ENCODE results near the gene AHDC1. TPM values are rescaled to one million over a fixed set of nuclear protein-coding genes. Genes with fewer than 3 reads are reported as not detected.

The AHDC1 gene
- polyA plus RNA-seq, 1 donor (not counting 4 experiments of a cell fraction or from before 2014, with no cell fraction given) = 4.2 TPM

DNA sequence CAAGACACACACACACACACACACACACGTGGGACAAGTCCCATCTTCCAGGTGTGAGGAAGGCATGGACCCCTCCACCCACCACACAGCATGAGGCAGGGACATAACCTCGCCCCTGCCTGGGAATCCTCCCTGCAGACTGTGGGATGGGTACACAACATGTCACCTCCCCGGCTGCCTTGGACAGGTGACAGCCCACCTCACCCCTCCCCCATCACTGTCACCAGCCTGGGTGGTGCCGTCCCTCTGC lies 40.7 kb downstream of the AHDC1 start:
- H3K79me2 ChIP-seq (ENCODE audit: control insufficient read depth, insufficient read depth, low read length) = peaks cover 45% of the 10 kb centered on the region
- peaks cover 2% of the 10 kb centered on the region for H3K9me1 ChIP-seq (ENCODE audit: control insufficient read depth, extremely low read depth, insufficient read depth, low read length)
- no peak for TF ChIP-seq EZH2 (IDR thresholded peaks at IDR 0.05; ENCODE audit: low read length)
- TF ChIP-seq, protein P1, sequence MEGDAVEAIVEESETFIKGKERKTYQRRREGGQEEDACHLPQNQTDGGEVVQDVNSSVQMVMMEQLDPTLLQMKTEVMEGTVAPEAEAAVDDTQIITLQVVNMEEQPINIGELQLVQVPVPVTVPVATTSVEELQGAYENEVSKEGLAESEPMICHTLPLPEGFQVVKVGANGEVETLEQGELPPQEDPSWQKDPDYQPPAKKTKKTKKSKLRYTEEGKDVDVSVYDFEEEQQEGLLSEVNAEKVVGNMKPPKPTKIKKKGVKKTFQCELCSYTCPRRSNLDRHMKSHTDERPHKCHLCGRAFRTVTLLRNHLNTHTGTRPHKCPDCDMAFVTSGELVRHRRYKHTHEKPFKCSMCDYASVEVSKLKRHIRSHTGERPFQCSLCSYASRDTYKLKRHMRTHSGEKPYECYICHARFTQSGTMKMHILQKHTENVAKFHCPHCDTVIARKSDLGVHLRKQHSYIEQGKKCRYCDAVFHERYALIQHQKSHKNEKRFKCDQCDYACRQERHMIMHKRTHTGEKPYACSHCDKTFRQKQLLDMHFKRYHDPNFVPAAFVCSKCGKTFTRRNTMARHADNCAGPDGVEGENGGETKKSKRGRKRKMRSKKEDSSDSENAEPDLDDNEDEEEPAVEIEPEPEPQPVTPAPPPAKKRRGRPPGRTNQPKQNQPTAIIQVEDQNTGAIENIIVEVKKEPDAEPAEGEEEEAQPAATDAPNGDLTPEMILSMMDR (optimal IDR thresholded peaks at IDR 0.05 in 1 of 3, IDR thresholded peaks at IDR 0.05 in 1 of 3, conservative IDR thresholded peaks at IDR 0.05 in 1 of 3; ENCODE audit: extremely low read depth in 1 of 3, insufficient read depth in 2 of 3, low read length in 3 of 3) = no peak
- H4K20me1 ChIP-seq (ENCODE audit: control insufficient read depth, extremely low read depth, insufficient read depth, low read length) = no peaks in the 10 kb centered on the region
- H3K4me1 ChIP-seq (ENCODE audit: control insufficient read depth, extremely low read depth, insufficient read depth, low read length) = peaks cover 45% of the 10 kb centered on the region
- peaks cover 8 to 9% of the 10 kb centered on the region in 2 experiments for H3K36me3 ChIP-seq (ENCODE audit: control insufficient read depth in 2 of 2, extremely low read depth in 1 of 2, insufficient read depth in 2 of 2, low read length in 2 of 2)
- H3K4me3 ChIP-seq (ENCODE audit: control insufficient read depth in 2 of 3, extremely low read depth in 1 of 3, insufficient read depth in 2 of 3, low read depth in 1 of 3, low read length in 3 of 3) = no peak overlapping the region
- H3K27ac ChIP-seq (ENCODE audit: control insufficient read depth, insufficient read depth, low read length) = no peak overlapping the region
- no peaks in the 10 kb centered on the region for H3K9me3 ChIP-seq (ENCODE audit: control insufficient read depth, low read depth, low read length)
- no peak for FAIRE-seq
- dilution Hi-C loops (cut with MboI; ENCODE audit: extremely low pct_ligation_motif_present, low sequenced_read_pairs) = no loop called here
- H3K4me2 ChIP-seq (ENCODE audit: control insufficient read depth, extremely low read depth, insufficient read depth, low read depth, low read length) = no peak overlapping the region
- no peak for DNase-seq (ENCODE audit: low read depth, low spot score)
- no peaks in the 10 kb centered on the region for H3K27me3 ChIP-seq (ENCODE audit: control insufficient read depth, extremely low read depth, insufficient read depth, low read length)
- no peak overlapping the region for H3K9ac ChIP-seq (ENCODE audit: control insufficient read depth, extremely low read depth, insufficient read depth, low read length)
- no peak overlapping the region for H2AFZ ChIP-seq (ENCODE audit: control insufficient read depth, low read length)

DNA sequence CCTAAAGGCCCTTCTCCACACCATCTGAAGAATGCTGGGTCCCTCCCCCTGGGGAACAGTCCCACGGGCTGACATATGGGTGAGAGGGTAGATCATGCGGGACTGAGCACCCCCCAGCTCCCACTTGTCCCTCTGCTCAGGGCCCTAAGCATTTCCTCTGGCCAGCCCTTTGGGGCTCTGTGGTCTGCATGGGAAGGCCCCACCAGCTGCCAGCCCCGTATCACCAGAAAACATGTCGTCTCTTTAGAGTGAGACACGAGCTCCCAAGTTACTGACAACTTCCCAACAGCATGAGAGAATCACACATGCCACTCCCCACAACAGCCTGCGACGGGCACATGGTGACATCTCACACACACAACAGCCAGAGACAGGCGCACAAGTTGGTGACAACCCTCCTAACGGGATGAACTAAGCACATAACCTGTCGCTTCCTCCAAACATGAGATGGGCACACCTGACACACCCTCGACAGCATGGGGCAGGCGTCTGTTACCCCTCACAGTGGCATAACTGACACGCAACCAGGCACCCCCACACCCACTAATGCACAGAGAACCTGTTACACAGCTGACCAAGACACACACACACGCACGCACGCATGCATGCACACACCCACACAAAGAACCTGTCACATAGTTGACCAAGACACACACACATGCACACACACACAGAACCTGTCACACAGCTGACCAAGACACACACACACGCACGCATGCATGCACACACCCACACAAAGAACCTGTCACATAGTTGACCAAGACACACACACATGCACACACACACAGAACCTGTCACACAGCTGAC lies 41.2 kb downstream of the AHDC1 start:
- Histone ChIP-seq H3K4me3 (ENCODE audit: control insufficient read depth in 2 of 3, extremely low read depth in 1 of 3, insufficient read depth in 2 of 3, low read depth in 1 of 3, low read length in 3 of 3) (no peak overlapping the region), H3K9ac (ENCODE audit: control insufficient read depth, extremely low read depth, insufficient read depth, low read length) (no peak overlapping the region), H4K20me1 (ENCODE audit: control insufficient read depth, extremely low read depth, insufficient read depth, low read length) (no peaks in the 10 kb centered on the region), H3K9me3 (ENCODE audit: control insufficient read depth, low read depth, low read length) (no peaks in the 10 kb centered on the region), H3K36me3 (ENCODE audit: control insufficient read depth in 2 of 2, extremely low read depth in 1 of 2, insufficient read depth in 2 of 2, low read length in 2 of 2) (peaks cover 7 to 11% of the 10 kb centered on the region in 2 experiments), H3K9me1 (ENCODE audit: control insufficient read depth, extremely low read depth, insufficient read depth, low read length) (peaks cover 2% of the 10 kb centered on the region), H2AFZ (ENCODE audit: control insufficient read depth, low read length) (no peak overlapping the region), H3K27me3 (ENCODE audit: control insufficient read depth, extremely low read depth, insufficient read depth, low read length) (no peaks in the 10 kb centered on the region), H3K27ac (ENCODE audit: control insufficient read depth, insufficient read depth, low read length) (no peak overlapping the region), H3K4me2 (ENCODE audit: control insufficient read depth, extremely low read depth, insufficient read depth, low read depth, low read length) (no peak overlapping the region), H3K79me2 (ENCODE audit: control insufficient read depth, insufficient read depth, low read length) (peaks cover 44% of the 10 kb centered on the region), H3K4me1 (ENCODE audit: control insufficient read depth, extremely low read depth, insufficient read depth, low read length) (peaks cover 45% of the 10 kb centered on the region)
- DNase-seq (ENCODE audit: low read depth, low spot score) = no peak
- FAIRE-seq = peak; percentile 64
- TF ChIP-seq EZH2 (IDR thresholded peaks at IDR 0.05; ENCODE audit: low read length) = no peak
- TF ChIP-seq, protein P1 (optimal IDR thresholded peaks at IDR 0.05 in 1 of 3, IDR thresholded peaks at IDR 0.05 in 1 of 3, conservative IDR thresholded peaks at IDR 0.05 in 1 of 3; ENCODE audit: extremely low read depth in 1 of 3, insufficient read depth in 2 of 3, low read length in 3 of 3) = no peak
- dilution Hi-C loops (cut with MboI; ENCODE audit: extremely low pct_ligation_motif_present, low sequenced_read_pairs) = no loop called here
